Measurements from ENCODE around the gene CFAP61.
"Not testable (repeated sequence)": the region's sequence is repeated elsewhere in the genome, so short reads cannot be mapped to it uniquely, and the experiment has no call there.

Gene CFAP61

GRCh38 chr20:20052074-20052970 is at the start of gene CFAP61, which contains the start of gene CRNKL1:
Gene CFAP61 (plus strand): TSS chr20:20052532. CDS start chr20:20056654, 4,122 bp downstream.
Gene CRNKL1 (minus strand): TSS chr20:20052466. CDS start chr20:20052342, 124 bp downstream.
- peak; percentile 98 for DNase-seq

- peak; percentile 44 for DNase-seq
Measured at GRCh38 chr20:20003031-20003954, 49.0 kb upstream of the CFAP61 start.

GRCh38 chr20:20003955-20004322 is 48.4 kb upstream of the CFAP61 start:
- not testable (repeated sequence) for DNase-seq

- DNase-seq: no peak
Measured at GRCh38 chr20:20005342-20005741, 47.0 kb upstream of the CFAP61 start.

- peak; percentile 38 for DNase-seq
Measured at GRCh38 chr20:20009784-20010253, 42.5 kb upstream of the CFAP61 start.

- peak; percentile 30 for DNase-seq
Measured at GRCh38 chr20:20010639-20011500, 41.5 kb upstream of the CFAP61 start.

GRCh38 chr20:20012541-20012940 is 39.8 kb upstream of the CFAP61 start:
- peak; percentile 77 for DNase-seq

- DNase-seq: no peak
Measured at GRCh38 chr20:20014659-20015058, 37.7 kb upstream of the CFAP61 start.

- DNase-seq: peak; percentile 91
Measured at GRCh38 chr20:20017001-20017843, 35.1 kb upstream of the CFAP61 start, which contains the start of gene NAA20. Gene NAA20 (plus strand): TSS chr20:20017362. CDS start chr20:20017397, 35 bp downstream.

- no peak for DNase-seq
Measured at GRCh38 chr20:20017844-20018185, 34.5 kb upstream of the CFAP61 start.

- no peak for DNase-seq
Measured at GRCh38 chr20:20018366-20018765, 34.0 kb upstream of the CFAP61 start.

- no peak for DNase-seq
Measured at GRCh38 chr20:20019123-20019522, 33.2 kb upstream of the CFAP61 start.

GRCh38 chr20:20020908-20021307 is 31.4 kb upstream of the CFAP61 start:
- no peak for DNase-seq

GRCh38 chr20:20021835-20022234 is 30.5 kb upstream of the CFAP61 start:
- no peak for DNase-seq

- DNase-seq: no peak
Measured at GRCh38 chr20:20022498-20022897, 29.8 kb upstream of the CFAP61 start.

- DNase-seq: no peak
Measured at GRCh38 chr20:20023395-20023794, 28.9 kb upstream of the CFAP61 start.

- DNase-seq: no peak
Measured at GRCh38 chr20:20024942-20025341, 27.4 kb upstream of the CFAP61 start.

- no peak for DNase-seq
Measured at GRCh38 chr20:20027284-20027683, 25.0 kb upstream of the CFAP61 start.

GRCh38 chr20:20031790-20032189 is 20.5 kb upstream of the CFAP61 start:
- DNase-seq: no peak

- no peak for DNase-seq
Measured at GRCh38 chr20:20034486-20034885, 17.8 kb upstream of the CFAP61 start.

GRCh38 chr20:20036756-20037155 is 15.6 kb upstream of the CFAP61 start:
- DNase-seq: no peak
